Renal pelvis (tissue), 4 donors: ENCODE data around the gene LRRC4C. TPM values are rescaled to one million over a fixed set of nuclear protein-coding genes. Genes with fewer than 3 reads are reported as not detected.

Experiments used
- DNase-seq: peaks from one replicate; pipeline ENCODE4 v3.0.0-alpha.2; 2013
- polyA plus RNA-seq, 3 donors: library from polyadenylated mRNA; unstranded; fragments of 120-200 nt; gene quantifications; one replicate each; pipeline ENCODE4 v1.2.1, GENCODE V29; 2013; ENCODE audit not compliant: insufficient read length in 3 of 3

LRRC4C gene
- polyA plus RNA-seq, 3 donors, result 13.1 to 13.8 (median 13.3) TPM

DNA sequence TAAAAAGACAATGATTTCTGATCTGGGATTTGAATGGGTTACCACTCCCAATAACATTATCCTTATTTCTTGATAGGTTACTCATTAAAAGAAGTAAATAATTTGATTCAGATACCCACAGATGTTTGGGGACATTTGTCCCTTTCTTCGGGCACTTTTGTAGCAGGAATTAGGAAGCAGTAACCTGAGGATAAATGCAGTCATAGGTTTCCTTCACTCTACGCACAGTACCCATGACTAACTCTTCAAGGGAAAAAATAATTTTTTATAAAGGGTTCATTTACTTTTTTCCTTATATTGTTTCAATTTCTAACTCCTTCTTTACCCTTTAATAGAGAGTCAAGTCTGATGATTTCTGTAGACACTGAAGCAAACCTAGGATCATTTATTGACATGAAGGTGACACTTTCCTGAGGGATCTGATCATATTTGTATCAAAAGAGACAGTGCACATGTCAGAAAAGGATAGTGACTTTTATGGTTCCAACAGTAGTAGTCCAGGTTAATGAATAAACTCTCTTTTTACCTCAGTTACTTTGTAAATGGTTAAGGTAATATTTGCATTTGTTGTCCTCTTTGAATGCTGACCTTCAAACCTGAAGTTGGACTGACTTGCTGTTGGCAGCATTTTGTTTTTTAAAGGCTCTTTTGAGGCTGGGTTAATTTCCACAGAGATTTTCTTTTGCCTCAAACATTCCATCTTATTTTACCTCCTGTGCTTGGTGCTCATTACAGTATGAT lies 1072.0 kb downstream of the LRRC4C start:
- no peak for DNase-seq

DNA sequence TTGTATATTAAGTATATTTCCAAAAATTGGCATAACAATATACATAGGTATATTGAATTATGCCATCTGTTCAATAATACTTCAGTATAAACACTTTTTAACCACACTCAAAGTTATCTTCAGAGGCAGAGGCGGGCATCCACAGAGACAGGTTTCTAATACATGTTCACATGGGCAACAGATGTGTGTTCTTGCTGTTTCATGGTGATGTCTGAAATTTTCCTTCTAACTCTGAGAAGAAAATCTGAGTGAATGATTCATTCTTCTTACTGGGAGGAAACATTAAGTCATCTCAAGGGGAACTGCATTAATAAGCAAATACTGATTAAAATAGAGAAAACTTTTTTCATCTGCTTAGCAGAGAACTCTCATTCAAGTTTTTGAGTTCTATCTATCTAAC lies 1074.5 kb downstream of the LRRC4C start:
- DNase-seq, result no peak

DNA sequence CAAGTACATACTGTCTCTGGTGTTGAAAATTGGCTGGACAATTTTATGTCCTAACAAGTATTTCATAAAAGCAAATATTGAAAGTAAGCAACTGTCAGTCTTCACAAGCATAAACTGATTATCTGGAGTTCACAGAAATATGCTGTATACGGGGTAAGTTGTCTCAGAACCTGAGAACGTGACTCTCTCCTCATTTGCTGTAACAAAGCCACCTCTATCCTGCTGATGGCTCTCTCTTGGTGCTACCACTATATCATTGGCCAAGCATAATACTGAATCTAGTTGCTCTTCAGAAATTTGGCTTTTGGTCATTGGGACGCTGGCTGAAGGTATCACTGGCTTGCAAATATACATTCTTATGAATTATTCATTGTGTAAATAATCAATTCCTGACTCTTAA lies 1078.0 kb downstream of the LRRC4C start:
- DNase-seq, result no peak

DNA sequence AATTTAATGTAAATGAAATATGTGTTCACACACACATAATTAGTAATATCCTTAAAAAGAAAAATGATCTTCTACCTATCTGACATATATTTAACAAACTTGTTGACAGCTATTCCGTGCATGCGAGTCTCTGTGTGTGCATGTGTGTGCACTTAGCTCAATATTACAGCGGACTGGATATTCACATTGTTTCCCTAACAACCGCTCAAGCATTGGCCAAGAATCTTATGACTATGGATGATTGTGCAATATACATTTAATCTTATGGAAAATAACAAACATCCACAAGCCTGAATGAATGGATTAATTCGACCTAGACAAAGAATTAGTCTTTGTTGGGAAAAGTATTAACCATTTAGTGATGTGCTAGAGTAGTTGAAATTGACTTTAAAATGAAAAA lies 1078.6 kb downstream of the LRRC4C start:
- no peak for DNase-seq

DNA sequence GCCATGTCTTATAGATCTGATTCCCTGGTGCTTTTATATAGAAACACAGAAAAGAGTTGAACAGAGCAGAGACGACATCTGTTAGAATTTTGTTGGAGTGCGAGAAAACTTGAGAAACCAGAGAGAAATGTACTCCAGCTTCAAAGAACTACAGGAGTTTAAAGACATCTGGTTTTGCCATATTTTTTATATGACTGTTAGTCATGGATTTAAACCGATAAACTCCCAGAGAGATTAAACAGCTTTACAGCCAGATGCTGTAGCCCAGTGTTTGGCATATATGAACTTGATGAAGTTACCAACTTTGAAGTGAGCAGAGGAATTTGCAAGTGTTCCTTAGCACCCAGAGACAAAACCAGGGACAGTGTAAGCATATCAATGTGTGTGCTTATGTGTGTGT lies 1083.1 kb downstream of the LRRC4C start:
- no peak for DNase-seq

DNA sequence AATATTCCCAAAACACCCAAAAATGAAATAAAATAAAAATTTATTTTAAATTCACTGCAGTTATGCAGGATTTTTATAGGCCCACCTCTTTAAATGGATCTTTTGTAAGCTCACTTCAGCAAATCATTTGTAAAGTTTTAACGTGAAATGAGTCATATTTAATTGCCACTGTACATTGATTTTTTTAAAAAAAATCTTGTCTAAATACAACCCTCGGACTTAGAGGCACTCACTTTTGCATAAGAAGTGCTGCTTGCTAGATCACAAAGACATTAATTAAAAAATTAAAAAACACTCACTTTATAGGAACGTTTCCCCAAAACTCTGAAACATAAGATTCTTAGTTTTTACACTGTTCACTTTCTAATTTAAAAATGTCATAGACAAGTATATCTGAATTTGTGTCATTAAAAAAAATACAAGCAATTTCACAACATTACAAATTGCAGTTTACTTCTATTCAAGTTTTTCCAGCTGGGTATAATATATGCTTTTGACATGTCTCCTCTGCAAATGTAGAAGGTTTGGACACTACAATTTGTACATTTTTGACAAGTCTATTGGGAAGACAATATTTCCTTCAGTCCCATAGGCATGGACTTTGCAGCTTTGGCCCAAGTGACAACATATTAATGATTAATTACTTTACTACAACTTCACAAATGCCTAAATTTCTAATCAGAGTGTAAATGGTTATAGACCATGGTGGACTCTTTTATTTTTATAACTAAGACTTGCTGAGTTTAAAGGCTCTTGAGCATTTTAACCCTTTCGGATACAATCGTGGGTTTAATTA lies 1088.4 kb downstream of the LRRC4C start:
- no peak for DNase-seq

DNA sequence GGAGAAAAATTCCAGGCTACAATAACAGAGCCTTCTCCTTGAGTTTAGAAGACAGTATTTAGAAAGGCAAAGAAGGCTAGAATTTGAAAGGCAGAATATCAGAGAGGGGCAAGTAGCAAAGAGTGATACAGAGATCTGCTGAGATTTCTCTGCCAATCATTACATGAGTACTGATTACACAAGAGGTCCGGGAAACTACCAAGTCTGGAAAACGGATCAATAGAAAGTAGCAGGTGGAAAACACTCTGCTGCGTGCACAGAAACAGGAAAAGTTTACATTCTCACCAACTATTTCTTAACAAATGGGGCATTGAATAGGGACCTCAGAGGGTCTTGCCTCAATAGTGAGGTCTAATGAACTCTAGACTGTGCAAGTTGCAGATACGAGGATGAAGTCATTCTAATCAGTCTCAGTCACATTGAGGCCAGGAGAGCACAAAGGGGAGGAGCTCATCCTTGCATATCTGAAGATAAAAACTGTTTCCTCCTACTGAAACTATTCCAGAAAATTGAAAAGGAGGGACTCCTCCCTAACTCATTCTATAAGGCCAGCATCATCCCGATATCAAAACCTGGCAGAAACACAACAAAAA lies 1099.2 kb downstream of the LRRC4C start:
- DNase-seq, result no peak

DNA sequence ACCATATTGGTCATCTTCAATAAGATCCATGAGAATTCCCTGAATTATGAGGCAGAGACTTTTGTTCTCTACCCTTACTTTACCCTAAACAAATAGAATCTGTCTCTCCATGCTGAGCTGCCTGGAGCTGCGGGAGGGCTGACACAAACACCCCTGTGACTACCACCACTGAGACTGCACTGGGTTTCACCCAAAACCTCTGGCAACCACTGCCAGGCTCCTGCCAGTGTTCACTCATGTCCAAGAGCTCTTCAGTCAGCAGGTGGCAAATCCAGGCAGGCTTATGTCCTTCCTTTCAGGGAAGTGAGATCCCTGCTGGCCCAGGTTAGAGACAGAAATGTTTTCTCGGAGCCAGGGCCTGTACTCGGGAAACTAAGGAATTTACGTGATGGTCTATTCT lies 1105.3 kb downstream of the LRRC4C start:
- no peak for DNase-seq

DNA sequence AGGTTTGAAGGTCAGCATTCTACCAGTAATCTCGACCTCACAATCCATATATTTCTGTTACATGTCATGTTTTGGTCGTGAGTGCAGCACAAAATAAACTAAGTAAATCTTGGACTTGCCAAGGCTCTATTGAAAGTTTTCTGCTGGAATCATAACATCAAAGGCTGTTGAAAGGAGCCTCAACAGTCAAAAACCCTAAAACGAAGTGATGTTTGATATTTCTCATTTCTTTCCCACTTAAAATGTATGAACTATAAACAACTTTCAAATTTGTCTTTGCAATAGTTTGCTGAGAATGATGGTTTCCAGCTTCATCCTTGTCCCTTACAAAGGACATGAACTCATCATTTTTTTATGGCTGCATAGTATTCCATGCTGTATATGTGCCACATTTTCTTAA lies 1118.5 kb downstream of the LRRC4C start:
- no peak for DNase-seq

DNA sequence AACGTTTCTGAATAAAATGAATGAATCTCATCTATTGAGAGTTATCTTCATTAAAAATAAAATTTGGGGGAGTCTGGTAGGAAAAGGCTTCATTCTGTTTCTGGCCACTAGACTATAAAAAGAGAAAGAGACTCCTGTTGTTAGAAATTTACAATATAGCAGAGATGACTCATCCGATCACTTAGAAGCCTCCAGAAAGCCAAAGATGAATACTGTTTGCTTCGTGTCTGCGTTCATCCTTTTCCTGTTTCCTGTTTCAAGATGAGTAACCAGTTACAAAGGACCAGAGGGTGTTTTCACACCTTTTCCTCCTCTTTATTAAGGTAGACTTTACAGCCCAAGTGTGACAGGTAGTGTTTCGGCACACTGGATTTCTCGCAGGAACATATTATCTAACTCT lies 1120.7 kb downstream of the LRRC4C start:
- no peak for DNase-seq

DNA sequence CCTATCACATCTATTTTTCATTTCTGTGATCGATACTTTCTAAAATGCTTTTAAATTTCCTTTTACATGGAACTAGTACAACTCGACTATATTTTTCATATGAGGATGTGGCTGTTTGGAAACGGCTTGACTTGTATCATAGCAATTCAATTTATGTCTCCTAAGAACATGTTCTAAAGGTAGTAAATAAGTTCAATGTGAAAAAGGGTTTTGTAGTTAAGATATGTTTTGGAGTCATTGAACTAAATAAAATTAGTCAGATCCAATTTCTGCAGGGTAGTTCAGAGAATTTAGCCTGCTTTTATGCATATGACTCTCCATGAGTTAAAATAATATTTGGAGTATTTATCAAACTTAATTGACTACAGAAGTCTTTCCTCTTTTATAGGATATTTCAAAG lies 1121.4 kb downstream of the LRRC4C start:
- no peak for DNase-seq

DNA sequence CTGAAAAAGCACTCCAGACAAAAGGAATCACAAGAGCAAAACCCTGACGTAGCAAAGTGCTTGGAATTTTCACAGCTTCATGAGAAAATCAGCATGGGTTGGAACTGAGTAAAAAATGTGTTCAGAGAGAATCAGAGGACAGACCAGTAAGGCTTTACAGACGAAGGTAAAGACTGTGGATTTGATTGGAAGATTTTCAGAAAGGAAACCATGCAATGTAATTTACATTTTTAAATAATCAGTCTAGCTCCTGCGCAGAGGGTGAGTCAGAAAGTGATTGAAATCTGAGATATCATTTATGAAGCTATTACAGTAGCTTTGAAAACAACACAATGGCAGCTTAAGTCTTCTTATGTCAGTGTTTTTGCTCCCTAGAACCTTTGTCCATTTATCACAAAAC lies 1122.3 kb downstream of the LRRC4C start:
- no peak for DNase-seq

DNA sequence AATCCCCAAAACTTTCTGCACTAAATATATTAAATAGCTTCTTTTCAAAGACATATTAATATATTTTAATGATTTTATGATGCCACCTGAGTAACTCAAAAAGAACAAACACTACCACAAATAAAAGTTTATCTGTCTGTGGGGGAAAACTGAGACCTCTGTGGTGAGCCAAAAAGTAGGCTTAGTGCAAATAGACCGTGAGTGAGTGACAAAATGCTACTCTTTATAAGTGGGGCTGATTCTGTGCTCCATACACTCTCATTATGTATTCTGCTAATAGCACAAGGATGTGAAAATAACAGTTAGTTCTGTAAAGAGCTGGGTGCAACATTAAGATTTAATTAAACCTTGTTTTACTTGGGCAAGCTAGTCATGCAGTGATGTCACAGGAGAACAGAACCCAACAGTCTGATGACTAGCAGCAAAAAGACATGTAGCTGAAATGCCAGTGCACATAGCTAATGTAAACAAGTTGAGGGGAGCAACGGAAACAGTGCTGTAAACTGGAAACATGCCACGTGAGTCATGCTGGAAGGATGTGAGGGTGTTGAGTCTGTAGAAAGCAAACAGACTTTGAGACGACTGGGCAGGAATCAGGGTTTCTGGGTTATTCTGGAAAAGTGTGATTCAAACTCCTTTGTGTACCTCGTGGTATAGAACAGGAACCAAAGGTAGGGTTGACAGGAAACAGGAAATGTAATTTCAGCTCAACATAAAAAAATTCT lies 1130.4 kb downstream of the LRRC4C start:
- peak; percentile 45 for DNase-seq

DNA sequence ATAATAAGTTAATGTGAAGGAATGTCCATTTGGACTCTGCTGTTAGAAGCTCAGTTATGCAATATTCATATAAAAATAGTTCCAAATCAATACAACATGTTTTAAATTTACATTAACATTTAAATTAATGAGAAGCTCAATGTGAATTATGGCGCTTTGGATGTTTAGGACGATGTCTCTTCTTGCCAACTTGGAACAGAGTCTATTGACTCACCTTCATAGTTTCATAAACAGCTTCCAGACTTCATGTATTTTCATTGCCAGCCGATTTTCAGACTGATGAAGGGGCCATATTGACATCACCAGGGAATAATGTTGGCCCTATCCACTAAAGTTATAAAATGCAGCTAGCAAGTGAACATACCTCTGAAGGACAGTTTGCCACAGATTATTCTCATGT lies 1136.2 kb downstream of the LRRC4C start:
- DNase-seq, result no peak

DNA sequence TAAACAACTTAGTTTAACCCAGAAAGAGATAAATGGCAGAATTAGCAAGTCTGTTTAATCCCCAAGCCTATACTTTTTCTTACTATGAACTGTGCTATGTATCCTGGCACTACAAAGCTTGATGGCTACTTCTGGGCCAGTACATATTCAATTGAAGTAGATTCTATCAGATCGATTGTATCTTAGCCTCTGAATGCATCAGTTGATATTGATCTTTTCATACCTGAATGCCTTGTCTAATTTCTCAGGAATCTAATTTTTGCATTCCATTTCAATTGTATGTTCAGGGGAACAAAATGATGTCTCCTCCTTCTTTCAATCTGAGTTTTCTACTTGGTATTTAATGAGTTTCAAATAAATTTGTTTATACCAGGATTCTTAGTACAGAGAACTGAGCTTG lies 1137.9 kb downstream of the LRRC4C start:
- DNase-seq, result no peak

DNA sequence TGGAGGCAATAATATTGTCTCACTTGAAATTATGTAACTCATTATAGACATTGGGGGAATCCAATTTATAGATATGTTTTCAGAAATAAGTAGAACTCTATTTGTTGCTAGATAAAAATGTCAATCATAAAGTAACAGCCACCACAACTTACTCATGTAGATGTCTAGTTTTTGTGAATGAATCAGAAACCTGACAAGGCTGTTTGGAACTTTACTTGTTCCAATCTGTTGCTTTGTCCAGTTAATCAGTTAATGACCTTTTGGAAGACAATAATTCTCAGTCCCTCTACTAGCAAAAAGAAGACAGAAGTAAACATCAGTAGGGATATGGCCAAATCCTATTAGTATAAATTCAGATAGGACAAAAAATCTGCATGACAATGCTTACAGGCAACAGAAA lies 1143.3 kb downstream of the LRRC4C start:
- no peak for DNase-seq

DNA sequence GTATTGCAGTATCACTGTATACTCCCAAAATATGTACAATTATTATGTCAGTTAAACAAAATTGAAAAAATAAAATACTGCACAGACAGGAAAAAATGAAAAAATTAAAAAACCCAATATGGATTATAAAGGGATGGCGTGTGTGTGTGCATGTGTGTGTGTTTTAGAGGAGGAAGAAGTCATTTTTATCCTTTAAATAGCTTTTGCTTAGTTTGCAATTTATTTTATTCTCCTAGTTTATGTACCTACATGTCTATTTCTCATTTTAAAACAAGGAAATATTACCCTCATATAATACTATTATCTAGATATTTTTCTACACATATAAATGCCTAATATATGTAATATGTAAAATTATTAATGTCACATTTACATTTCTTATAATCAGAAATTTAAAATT lies 1144.3 kb downstream of the LRRC4C start:
- DNase-seq, result no peak

DNA sequence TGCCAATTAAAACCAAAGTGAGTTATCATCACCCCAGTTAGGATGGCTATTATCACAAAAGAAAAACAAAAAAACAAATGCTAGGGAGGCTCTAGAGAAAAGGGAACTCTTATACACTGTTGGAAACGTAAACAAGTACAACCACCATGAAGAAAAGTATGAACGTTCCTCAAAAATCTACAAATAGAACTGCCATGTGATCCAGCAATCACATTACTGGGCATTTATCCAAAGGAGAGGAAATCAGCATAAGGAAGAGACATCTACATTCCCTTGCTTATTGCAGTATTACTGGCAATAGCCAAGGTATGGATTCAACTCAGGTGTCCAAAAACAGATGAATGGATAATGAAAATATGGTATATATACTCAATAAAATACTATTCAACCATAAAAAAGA lies 1145.1 kb downstream of the LRRC4C start:
- DNase-seq, result no peak

DNA sequence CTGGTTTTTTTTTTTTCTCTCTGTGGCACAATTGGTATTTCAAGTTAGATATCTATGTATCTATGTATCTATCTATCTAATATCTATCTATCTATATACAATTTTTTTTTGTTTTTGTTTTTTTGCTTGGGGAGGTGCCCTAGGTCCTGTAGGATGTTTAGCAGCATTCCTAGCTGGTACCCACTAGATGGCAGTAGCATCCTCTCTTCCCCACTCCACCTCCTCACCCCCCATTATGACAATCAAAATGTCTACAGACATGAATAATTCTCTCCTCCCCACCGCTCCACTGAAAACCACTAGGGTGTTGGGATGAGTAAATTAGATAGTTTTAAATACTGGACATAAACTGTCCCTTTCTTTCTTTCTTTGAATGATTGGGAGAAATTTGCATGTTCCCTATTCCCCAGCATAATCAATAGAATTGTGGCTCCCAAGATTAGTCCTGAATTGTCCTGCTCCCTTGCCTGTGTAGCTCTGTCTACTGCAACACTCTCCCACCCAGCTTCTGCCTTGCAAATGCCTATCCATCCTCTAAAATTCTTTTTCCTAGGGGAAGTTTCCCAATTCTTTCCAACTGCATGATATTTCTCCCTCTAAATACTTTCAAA lies 1152.4 kb downstream of the LRRC4C start:
- DNase-seq, result no peak

DNA sequence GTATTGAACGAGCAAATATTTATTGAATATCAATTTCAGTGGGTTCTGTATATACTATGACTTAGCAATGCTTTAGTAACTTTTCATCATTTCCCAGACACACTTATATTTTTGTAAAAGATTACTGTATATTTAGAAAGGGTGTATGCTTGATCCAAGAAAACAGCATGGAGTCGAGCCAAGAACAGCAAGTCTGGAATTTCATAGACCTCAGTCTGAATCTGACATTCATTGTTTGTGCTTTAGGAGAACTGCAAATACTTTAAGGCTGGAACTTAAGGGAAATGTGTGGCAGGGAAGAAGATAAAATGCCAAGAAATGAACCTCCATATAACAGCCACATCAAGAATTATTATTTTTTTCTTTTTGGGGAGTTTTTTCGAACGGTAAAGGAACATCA lies 1156.8 kb downstream of the LRRC4C start:
- DNase-seq, result no peak

DNA sequence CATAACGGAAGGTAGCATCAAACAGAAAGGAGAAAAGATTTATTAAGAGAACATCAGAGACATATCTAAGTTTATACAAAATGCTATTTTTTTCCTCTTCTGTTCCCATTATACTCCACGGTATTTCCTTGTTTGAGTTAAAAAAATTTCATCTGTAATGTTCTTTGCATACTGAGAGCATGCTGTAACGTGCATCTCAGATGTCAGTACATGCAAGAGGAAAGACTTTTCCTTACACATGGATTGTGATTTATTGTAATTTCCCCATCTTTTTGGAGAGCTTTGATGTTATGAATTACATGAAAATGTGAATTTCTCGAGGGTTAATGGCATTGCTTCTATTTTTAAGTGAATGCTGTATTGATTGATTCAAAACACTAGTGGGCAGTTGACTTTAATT lies 1164.0 kb downstream of the LRRC4C start:
- no peak for DNase-seq

DNA sequence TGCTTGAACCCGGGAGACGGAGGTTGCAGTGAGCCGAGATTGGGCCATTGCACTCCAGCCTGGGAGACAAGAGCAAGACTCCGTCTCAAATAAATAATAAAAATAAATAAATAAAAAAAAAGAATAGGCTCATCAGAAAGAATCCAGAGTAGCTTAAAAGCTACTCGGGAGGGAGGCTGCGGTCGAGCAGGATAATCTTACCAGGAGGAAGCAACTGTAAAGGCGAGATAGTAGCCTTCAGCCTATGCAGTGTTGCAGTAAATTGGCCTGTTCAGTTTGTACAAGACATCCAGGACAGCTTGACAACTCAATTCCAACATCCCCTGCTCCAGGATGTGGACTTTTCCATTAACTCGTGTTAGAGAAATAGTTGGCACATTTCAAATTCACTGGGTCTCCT lies 1164.7 kb downstream of the LRRC4C start:
- no peak for DNase-seq
